IPS-20b (cell line): ENCODE measurements around the gene BCL11B.

Experiments
- H3K27ac ChIP-seq: one replicate; pipeline ENCODE4 v1.5.1; 2013; ENCODE audit warnings: low read length
- H3K27me3 ChIP-seq: 2 replicates; pipeline ENCODE4 v1.6.1; 2013; ENCODE audit warnings: mild to moderate bottlenecking, low read length, inconsistent platforms; ENCODE audit not compliant: insufficient read depth
- H3K36me3 ChIP-seq: 2 replicates; pipeline ENCODE4 v1.6.1; 2013; ENCODE audit warnings: low read depth, mild to moderate bottlenecking, inconsistent platforms, low read length, moderate library complexity; ENCODE audit not compliant: insufficient read depth
- H3K4me1 ChIP-seq: 2 replicates; pipeline ENCODE4 v1.6.1; 2013; ENCODE audit warnings: mild to moderate bottlenecking, control low read depth, inconsistent platforms, low read length, moderate library complexity; ENCODE audit not compliant: insufficient read depth
- H3K4me3 ChIP-seq: 2 replicates; pipeline ENCODE4 v1.5.1; 2013; ENCODE audit warnings: mild to moderate bottlenecking, low read length, inconsistent platforms
- H3K9ac ChIP-seq: 2 replicates; pipeline ENCODE4 v1.6.1; 2013; ENCODE audit warnings: low read depth, mild to moderate bottlenecking, inconsistent platforms, low read length, moderate library complexity
- H3K9me3 ChIP-seq: 2 replicates; pipeline ENCODE4 v1.6.1; 2013; ENCODE audit warnings: mild to moderate bottlenecking, low read depth, low read length, inconsistent platforms; ENCODE audit not compliant: insufficient read depth

BCL11B gene

DNA sequence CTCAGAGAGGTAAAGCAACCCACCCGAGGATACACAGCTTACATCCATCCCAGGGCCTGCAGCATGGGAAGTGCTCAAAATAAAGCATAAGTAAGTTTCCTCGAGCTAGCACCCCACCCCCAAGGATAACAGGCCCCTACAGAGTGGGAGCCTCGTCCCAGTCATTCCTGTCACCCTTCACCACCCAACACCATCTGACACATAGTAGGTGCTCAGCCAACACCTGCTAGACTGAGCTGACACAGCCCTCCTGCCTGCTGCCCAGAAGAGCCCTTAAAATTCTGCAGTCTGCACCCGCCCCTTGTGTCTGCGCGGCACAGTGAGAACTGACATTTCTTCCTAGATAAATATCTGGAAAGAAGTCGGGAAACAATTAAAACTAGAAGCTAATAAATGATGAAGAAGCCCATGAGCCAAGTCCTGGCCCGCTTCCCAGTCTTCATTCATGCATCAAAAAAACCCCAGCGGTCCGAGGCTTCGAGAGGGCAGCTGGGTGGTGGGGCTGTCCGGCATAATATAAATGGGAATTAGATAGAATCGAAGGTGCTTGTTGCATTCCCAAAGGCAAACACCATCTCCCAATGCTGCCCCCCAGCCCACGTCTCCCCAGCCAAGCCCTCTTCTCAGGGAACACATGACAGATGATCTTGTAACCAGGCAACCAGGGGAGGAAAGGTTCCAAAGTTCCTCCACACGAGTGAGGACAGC, 76.2 kb downstream of the BCL11B start:
- H3K9me3 ChIP-seq, result no peaks in the 10 kb centered on the region
- peaks cover 6% of the 10 kb centered on the region; the same call in 1 of the 2 replicates for H3K4me1 ChIP-seq
- no peak overlapping the region for H3K9ac ChIP-seq
- no peak overlapping the region for H3K4me3 ChIP-seq
- H3K27ac ChIP-seq, result no peak overlapping the region
- H3K27me3 ChIP-seq, result no peaks in the 10 kb centered on the region
- no peaks in the 10 kb centered on the region for H3K36me3 ChIP-seq

DNA sequence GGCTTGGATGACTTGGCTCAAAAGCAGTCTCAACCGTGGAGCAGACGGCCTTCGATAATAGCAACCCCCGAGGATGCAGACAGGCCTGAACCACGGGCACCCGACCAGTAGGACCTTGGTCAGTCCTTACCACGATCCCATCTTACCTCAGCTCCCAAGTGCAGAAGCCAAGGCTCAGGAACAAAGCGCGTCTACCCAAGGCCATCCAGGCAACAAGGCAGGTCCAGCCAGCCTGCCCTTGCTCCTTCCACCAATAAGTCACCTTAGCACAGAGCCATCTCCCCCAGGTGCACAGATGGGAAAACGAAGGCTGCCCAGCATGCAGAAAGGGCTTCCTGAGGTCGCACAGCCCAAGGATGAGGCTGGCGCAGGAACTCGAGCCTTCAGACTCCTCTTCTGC, 77.3 kb downstream of the BCL11B start:
- H3K27ac ChIP-seq, result no peak overlapping the region

DNA sequence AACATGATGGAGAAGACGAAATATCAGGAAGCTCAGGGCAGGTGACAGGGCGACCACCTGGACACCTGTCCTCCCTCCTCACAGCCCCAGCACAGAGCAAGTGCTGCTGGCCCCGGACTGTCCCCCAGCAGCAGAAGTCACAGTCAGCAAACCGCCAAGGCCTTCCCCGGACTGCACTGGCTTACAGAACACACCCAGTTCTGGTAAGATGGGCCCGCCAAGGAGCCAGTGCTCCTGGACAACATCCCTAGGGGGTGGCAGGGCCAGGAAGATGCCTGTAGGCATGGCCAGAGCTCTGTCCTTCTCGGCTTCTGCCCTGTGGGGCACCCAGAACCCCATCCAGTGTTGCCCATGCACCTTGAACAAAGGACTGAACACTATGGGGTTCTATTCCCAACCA, 77.9 kb downstream of the BCL11B start:
- Histone ChIP-seq H3K27ac (no peak overlapping the region), H3K4me3 (no peak overlapping the region), H3K9me3 (no peaks in the 10 kb centered on the region), H3K9ac (no peak overlapping the region), H3K27me3 (no peaks in the 10 kb centered on the region), H3K36me3 (no peaks in the 10 kb centered on the region), H3K4me1 (peaks cover 6% of the 10 kb centered on the region; the same call in 1 of the 2 replicates)

More for the DNA sequence above, 77.3 kb downstream of the BCL11B start:
- no peak overlapping the region for H3K9ac ChIP-seq
- no peaks in the 10 kb centered on the region for H3K9me3 ChIP-seq
- peaks cover 6% of the 10 kb centered on the region; the same call in 1 of the 2 replicates for H3K4me1 ChIP-seq
- no peaks in the 10 kb centered on the region for H3K27me3 ChIP-seq
- H3K4me3 ChIP-seq, result no peak overlapping the region
- no peaks in the 10 kb centered on the region for H3K36me3 ChIP-seq

DNA sequence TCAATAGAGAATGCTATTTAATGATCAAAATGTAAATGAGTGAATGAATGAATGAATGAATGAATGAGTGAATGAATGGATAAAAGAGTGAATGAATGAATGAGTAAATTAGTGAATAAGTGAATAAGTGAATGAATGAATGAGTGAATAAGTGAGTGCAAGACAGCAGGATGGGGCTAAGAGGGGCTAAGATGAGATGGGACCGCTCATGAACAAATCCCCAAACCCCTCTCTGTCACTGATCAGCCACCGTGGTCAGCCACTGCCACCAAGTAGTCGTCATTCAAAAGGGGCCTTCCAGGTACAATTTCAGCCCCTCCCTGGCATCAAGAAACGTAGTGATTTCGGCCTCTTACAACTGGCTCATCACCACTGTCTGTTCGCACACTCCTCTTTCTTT, 79.2 kb downstream of the BCL11B start:
- Histone ChIP-seq H3K27ac (no peak overlapping the region), H3K9ac (no peak overlapping the region), H3K27me3 (no peaks in the 10 kb centered on the region), H3K4me3 (no peak overlapping the region), H3K4me1 (peaks cover 14% of the 10 kb centered on the region; the same call in 1 of the 2 replicates), H3K9me3 (no peaks in the 10 kb centered on the region), H3K36me3 (no peaks in the 10 kb centered on the region)

DNA sequence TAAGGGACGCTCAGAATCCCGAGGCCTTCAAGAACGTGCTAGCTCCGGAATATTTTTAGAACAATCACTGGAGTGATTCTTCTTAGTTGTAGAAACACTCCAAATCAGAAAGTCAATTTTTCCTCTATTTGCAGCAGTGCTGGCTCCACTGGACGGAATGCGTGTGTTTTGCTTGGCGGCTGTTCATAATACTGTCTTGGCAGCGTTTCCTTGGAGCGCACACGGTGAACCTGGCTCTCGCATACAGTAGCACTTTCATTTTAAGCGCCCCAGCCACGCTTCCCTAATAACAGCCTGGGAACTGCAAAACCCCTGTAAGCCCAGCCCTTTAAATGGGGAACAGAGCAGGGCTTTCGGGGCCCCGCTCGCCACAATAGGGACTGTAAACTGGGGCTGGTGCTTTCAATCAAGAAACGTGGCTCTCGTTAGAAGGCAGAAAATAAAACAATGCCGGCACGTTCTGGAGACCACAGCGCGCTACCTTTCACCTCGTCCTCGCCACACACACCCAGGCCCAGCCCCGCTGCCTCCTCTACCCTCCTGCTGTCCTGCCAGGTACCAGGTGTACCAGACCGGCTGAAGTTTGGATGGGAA, 79.9 kb downstream of the BCL11B start:
- no peak overlapping the region for H3K27ac ChIP-seq
- H3K27me3 ChIP-seq, result no peaks in the 10 kb centered on the region
- H3K4me3 ChIP-seq, result no peak overlapping the region
- no peaks in the 10 kb centered on the region for H3K36me3 ChIP-seq
- H3K9ac ChIP-seq, result no peak overlapping the region
- no peaks in the 10 kb centered on the region for H3K9me3 ChIP-seq
- peaks cover 16% of the 10 kb centered on the region; the same call in 1 of the 2 replicates for H3K4me1 ChIP-seq

DNA sequence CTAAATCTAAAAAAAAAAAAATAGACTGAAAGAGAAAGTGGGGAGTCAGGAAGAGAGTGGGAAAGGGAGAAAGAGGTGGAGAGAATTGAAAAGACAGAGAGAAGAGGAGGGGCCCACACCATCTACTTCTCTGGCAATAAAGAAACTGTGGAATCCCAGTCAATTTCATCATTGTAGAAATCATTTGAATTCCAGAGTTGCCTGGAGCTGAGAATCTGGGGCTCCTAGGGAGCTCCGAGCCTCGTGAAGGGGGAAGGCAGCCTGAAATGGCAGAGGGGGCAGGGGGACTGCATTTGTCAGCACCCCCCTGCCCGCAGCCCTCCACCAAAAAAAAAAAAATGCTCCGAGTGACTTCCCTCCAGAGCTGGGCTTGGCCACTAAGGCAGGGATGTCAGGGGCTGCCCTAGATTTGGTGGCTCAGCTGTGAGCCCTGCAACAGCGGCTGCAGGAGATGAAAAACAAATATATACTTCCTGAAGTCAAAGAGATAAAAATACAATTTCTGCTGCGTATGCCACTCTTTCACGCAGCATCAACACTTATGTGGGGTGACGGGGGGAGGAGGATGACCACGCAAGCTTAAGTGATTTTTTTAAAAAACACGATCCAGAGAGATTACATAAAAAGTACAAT, 80.5 kb downstream of the BCL11B start:
- H3K4me1 ChIP-seq, result peaks cover 16% of the 10 kb centered on the region; the same call in 1 of the 2 replicates
- H3K27me3 ChIP-seq, result no peaks in the 10 kb centered on the region
- no peaks in the 10 kb centered on the region for H3K36me3 ChIP-seq
- no peak overlapping the region for H3K27ac ChIP-seq
- H3K9ac ChIP-seq, result no peak overlapping the region
- no peak overlapping the region for H3K4me3 ChIP-seq
- no peaks in the 10 kb centered on the region for H3K9me3 ChIP-seq

DNA sequence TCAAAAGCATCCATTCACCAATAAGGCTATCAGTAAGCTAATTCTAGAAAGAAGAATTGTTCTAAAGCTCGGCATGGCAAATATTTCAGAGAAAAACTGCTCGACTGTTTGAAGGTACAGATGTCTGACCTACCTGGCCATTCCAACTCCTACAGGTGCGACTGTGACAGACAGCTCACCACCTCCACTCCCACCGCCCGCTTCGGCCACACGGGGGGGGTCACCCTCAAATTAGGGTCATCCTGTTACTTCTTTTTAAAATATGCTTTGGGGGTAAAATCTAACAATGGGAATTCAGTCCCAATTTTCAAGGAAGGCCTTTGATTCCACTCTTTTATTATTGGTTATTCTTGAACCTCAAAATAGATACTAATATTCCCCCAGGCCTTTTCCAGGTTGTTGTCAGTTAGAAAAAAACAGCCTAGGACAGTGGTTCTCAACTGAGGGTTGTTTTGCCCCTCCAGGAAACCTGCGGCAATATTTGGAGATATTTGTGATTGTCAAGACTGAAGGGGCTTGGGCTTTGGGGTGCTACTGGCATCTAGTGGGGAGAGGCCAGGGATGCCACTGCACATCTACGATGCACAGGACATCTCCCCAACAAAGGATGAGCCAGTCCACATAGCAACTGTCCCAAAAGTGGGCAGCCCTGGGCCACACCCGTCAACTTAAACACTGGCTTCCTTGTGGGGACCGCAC, 81.2 kb downstream of the BCL11B start:
- Histone ChIP-seq H3K27me3 (no peaks in the 10 kb centered on the region), H3K9ac (no peak overlapping the region), H3K27ac (no peak overlapping the region), H3K9me3 (no peaks in the 10 kb centered on the region), H3K4me3 (no peak overlapping the region), H3K36me3 (no peaks in the 10 kb centered on the region), H3K4me1 (peaks cover 16% of the 10 kb centered on the region; the same call in 1 of the 2 replicates)

DNA sequence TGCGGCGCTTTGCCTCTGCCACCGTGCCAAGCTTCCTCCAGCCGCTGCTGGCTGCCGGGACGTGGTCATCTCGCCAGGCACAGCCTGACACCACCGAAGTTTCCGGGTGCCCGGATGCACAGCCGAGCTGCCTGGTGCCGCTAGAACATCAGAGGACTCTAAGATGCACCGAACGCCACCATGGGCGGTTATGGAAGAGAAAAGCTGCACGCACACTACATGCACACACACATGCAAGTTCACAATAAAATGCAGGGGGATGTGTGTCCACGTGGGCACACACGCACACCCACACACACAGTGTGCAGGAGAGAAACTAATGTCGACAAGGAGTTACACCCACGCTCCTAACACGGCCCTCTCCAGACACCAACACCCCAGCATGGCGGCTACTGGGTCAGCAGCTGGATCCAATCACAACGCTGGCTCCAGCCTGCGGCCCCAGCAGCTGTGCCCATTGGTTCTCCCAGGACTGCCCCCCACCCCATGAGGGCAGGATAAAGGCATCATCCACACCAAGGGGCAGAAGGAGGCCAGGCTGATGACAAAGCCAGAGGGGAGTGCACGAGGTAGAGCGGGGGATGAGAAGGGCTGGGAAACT, 82.7 kb downstream of the BCL11B start:
- H3K9me3 ChIP-seq, result no peaks in the 10 kb centered on the region
- H3K4me3 ChIP-seq, result no peak overlapping the region
- no peaks in the 10 kb centered on the region for H3K27me3 ChIP-seq
- H3K36me3 ChIP-seq, result no peaks in the 10 kb centered on the region
- peaks cover 16% of the 10 kb centered on the region; the same call in 1 of the 2 replicates for H3K4me1 ChIP-seq
- H3K9ac ChIP-seq, result no peak overlapping the region
- no peak overlapping the region for H3K27ac ChIP-seq

DNA sequence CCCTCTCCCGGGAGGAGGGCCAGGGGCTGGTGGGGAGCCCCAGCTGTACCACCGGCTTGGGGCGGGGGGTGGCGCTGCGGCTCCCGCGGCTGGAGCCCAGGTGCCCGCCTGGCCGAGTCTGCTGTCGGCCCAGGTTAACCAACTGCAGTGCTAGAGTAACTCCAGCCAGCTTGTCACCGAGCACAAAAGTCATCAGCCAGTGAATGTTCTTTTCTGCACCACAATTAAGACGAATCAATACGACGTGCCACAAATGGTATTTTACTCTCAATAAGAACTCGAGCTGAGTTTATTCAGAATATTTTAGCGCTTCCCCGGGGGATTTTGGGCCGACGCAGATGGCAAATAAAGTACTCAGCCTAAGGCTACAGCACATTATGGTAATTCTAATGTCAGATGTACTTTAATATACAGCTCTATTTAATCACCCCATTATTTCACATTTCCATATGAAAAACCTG, 83.2 kb downstream of the BCL11B start:
- H3K9me3 ChIP-seq, result no peaks in the 10 kb centered on the region
- no peak overlapping the region for H3K27ac ChIP-seq
- H3K4me3 ChIP-seq, result no peak overlapping the region
- H3K4me1 ChIP-seq, result peaks cover 16% of the 10 kb centered on the region; the same call in 1 of the 2 replicates
- no peaks in the 10 kb centered on the region for H3K36me3 ChIP-seq
- no peak overlapping the region for H3K9ac ChIP-seq
- H3K27me3 ChIP-seq, result no peaks in the 10 kb centered on the region

DNA sequence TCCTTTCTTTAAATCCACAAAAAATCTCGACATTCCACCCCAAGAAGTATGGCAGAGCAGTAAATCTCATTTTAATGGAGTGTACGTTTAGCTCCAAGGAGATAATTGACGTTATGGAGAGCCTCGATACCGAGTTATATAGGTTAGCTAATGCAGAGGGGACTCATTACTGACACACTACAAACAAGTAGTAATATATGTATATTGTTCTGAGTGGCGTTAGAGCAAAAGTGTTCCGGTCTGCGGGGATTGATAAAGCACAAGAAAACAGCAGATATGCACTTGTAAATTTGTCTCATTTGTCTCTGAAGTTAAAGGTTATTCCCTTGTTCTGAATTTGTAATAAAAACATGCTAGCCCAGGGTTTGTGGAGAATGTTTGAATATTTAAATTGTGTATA, 84.1 kb downstream of the BCL11B start:
- no peaks in the 10 kb centered on the region for H3K9me3 ChIP-seq
- no peak overlapping the region for H3K9ac ChIP-seq
- no peak overlapping the region for H3K27ac ChIP-seq
- no peak overlapping the region for H3K4me3 ChIP-seq
- peaks cover 16% of the 10 kb centered on the region; the same call in 1 of the 2 replicates for H3K4me1 ChIP-seq
- no peaks in the 10 kb centered on the region for H3K36me3 ChIP-seq
- no peaks in the 10 kb centered on the region for H3K27me3 ChIP-seq

DNA sequence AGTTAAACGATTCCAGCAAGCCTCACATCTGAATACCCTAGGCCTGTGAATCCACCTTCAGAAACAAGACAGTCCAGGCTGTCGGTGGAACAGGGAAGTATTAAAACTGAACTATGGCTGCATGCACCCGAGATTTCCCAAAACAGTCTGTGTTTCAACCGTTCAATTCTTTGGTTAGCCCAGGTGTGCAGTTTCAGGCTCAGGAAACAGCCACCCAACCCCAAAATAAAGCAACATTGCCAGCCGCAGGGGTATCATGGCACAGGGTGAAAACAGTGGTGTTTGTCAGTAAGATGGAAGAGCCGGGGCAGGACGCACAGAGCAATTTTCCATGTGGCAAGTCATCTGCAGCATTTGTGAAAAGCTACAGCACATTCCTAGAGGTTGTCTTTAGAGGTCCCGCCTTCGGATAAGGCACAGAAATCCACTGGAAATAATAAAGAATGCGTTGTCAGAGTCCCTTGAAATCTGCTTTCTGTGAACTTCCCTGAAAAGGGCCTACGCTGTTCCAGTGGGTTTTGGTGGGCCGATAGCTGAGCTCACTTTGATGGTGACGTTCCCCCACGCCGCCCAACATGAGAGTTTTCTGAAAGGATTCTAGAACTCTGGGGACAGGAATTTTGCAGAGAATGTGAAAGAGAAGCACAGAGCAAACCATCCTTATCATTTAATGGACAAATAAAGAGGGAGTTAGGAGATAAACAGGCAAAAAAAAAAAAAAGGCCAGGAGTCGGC, 84.9 kb downstream of the BCL11B start:
- H3K27me3 ChIP-seq, result no peaks in the 10 kb centered on the region
- peaks cover 16% of the 10 kb centered on the region; the same call in 1 of the 2 replicates for H3K4me1 ChIP-seq
- no peaks in the 10 kb centered on the region for H3K36me3 ChIP-seq
- no peaks in the 10 kb centered on the region for H3K9me3 ChIP-seq
- no peak overlapping the region for H3K27ac ChIP-seq
- H3K4me3 ChIP-seq, result no peak overlapping the region
- no peak overlapping the region for H3K9ac ChIP-seq
